Mucosa of descending colon (tissue), 3 donors: ENCODE data around the gene ATG2B. TPM values are rescaled to one million over a fixed set of nuclear protein-coding genes. Genes with fewer than 3 reads are reported as not detected.
A peak's percentile ranks its signal among the peaks of the same experiment; 100 is the strongest.

Source experiments
- ATAC-seq: fragments of 200-7000 bp; cut with Tn5 transposase; one replicate; pipeline ENCODE4 v1.9.1; 2020; ENCODE audit warnings: mild to moderate bottlenecking, moderate library complexity
- DNase-seq, 3 donors: peaks; one replicate each; pipeline ENCODE4 v3.0.0-alpha.2; 2020
- H3K36me3 ChIP-seq: fragments of 200-600 bp; one replicate; pipeline ENCODE4 v1.8.0; 2021; ENCODE audit warnings: low read depth, mild to moderate bottlenecking
- H3K4me1 ChIP-seq: fragments of 200-600 bp; one replicate; pipeline ENCODE4 v1.8.0; 2021; ENCODE audit warnings: low read depth, mild to moderate bottlenecking
- H3K4me3 ChIP-seq: fragments of 200-600 bp; one replicate; pipeline ENCODE4 v1.8.0; 2021; ENCODE audit warnings: mild to moderate bottlenecking
- H3K9me3 ChIP-seq: fragments of 200-600 bp; one replicate; pipeline ENCODE4 v1.8.0; 2021; ENCODE audit warnings: mild to moderate bottlenecking
- intact Hi-C, 2 donors: fragments of 100-400 bp; cut with DNase I in 1 of 2; cut with micrococcal nuclease in 1 of 2; formaldehyde crosslinking; loops; one replicate each; pipeline versions ENCODE4 v1.11.0 to v1.11.1; 2022; cut with DNase I, micrococcal nuclease
- total RNA-seq, 3 donors: library from RNA; stranded (reverse); fragmentation: NEBNext Ultra II Directional in 2 of 3; extraction: Animal tissue kit (Norgen Biotek cat#: 25700) in 2 of 3; gene quantifications; one replicate each; pipeline versions ENCODE4 v1.2.1 to v1.2.4, GENCODE V29; 2021 to 2023
- TF ChIP-seq, protein P1 (sequence below): fragments of 200-600 bp; IDR thresholded peaks from one replicate; pipeline ENCODE4 v1.8.0; 2022; ENCODE audit warnings: antibody characterized with exemption, mild to moderate bottlenecking
- donor health status: DM: no; HTN: no; CAD: no; lungs with moderate emphysema.
- donor health status: DM: no; HTN: no; CAD: no.
- donor health status: DM: no; HTN: yes; CAD: no.

ATG2B gene
- total RNA-seq, 3 donors from 2014 or later: 22.1 to 35.9 (median 24.2) TPM

DNA sequence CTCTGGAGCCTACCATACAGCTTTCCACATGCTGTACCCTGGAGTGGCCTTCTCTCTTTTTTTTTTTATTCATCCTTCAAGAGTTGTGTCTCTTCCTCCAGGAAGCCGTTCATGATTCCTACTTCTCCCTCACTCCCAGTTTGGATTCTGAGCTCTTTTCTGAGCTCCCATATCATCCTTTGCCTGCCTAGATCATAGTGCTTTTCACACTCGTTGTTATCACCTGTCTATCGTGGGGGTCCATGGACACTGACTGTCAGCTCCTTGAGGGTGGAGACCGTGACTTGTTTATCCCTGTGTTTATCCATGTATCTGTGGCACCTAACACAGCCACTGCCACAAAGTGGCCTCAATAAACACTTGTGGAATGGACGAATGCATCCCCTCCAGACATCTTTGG is 35.8 kb upstream of the ATG2B start:
- H3K4me1 ChIP-seq: no peaks in the 10 kb centered on the region
- no peak for DNase-seq
- intact Hi-C loops: no loop called here
- no peaks in the 10 kb centered on the region for H3K36me3 ChIP-seq
- TF ChIP-seq, protein P1, sequence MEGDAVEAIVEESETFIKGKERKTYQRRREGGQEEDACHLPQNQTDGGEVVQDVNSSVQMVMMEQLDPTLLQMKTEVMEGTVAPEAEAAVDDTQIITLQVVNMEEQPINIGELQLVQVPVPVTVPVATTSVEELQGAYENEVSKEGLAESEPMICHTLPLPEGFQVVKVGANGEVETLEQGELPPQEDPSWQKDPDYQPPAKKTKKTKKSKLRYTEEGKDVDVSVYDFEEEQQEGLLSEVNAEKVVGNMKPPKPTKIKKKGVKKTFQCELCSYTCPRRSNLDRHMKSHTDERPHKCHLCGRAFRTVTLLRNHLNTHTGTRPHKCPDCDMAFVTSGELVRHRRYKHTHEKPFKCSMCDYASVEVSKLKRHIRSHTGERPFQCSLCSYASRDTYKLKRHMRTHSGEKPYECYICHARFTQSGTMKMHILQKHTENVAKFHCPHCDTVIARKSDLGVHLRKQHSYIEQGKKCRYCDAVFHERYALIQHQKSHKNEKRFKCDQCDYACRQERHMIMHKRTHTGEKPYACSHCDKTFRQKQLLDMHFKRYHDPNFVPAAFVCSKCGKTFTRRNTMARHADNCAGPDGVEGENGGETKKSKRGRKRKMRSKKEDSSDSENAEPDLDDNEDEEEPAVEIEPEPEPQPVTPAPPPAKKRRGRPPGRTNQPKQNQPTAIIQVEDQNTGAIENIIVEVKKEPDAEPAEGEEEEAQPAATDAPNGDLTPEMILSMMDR: no peak
- H3K9me3 ChIP-seq: no peaks in the 10 kb centered on the region
- no peak for ATAC-seq
- H3K4me3 ChIP-seq: no peak overlapping the region

DNA sequence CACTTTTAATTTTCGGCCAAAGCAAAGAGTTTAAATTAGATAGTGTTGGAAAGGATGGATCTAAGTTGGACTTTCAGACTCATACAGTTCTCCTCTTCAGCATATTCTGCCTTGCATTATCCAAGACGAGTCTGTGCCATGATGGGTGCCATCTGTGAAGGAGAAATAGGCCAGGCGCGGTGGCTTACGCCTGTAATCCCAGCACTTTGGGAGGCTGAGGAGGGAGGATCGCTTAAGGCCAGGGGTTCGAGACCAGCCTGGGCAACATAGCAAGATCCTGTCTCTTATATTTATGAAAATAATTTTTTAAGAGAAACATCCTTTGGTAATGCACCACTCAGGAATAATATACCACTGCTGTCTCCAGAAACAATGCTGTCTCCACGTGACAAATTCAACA is 35.3 kb upstream of the ATG2B start:
- no peak overlapping the region for H3K4me3 ChIP-seq
- H3K36me3 ChIP-seq: no peaks in the 10 kb centered on the region
- H3K4me1 ChIP-seq: no peaks in the 10 kb centered on the region
- H3K9me3 ChIP-seq: no peaks in the 10 kb centered on the region
- no peak for ATAC-seq
- TF ChIP-seq, protein P1: no peak
- no peak for DNase-seq
- intact Hi-C loops: no loop called here

DNA sequence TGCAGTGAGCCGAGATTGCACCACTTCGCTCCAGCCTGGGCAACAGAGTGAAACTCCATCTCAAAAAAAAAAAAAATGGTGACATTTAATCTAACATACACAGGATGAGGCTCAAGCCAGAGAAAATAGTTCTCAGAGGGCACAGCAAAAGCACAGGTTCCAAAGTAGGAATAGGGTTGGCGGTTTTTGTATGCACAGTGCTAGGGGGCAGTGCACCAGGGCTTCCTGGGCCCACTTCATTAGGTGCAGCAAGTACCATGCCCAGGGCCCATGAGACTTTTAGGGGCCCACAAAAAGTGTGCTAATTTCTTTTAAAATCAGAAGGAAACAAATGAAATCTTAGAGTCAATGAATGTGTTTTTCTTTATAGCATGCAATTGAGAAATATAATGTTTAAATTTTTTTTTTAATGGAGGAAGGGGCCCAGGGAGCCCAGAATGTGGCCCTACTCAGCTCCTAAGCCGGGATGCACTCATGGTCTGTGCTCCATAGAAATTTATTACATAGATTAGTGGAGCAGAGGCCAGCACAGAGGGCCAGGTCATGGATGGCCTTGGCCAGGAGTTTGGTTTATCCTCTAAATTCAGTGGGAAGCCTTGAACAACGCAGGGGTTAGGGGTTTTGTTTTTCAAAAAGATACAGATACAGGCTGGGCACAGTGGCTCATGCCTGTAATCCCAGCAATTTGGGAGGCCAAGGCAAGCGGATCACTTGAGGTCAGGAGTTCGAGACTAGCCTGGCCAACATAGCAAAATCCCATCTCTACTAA is 31.1 kb upstream of the ATG2B start:
- no peak for DNase-seq
- H3K9me3 ChIP-seq: no peaks in the 10 kb centered on the region
- no peak for ATAC-seq
- no peak overlapping the region for H3K4me3 ChIP-seq
- intact Hi-C loops: no loop called here
- no peaks in the 10 kb centered on the region for H3K36me3 ChIP-seq
- TF ChIP-seq, protein P1: no peak
- peaks cover 7% of the 10 kb centered on the region for H3K4me1 ChIP-seq

DNA sequence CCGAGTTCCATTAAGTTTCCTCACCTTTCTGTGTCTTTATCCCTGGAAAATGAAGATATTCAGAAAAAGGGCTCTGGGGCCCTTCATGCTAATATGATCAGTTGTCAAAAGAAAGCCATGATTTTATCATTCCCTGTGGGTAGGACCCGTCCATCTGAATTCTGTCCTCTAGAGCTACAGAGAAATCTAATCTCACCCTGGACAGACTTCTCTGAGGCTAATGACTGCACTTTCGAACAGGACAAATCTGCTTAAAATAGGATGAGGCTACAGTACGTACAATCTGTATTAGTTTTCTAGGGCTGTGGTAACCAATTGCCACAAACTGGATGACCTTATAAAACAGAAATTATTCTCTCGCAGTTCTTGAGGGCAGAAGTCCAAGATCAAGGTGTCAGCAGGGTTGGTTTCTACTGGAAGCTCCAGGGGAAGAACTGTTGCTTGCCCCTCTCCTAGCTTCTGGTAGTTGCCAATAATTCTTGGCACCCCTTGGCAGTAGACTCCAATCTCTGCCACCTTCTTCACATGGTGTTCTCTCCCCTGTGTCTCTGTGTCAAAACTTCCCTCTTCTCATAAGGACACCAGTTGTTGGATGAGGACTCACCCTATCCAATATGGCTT is 30.0 kb upstream of the ATG2B start:
- intact Hi-C loops: no loop called here
- TF ChIP-seq, protein P1: no peak
- Histone ChIP-seq H3K4me3 (no peak overlapping the region), H3K4me1 (peaks cover 7% of the 10 kb centered on the region), H3K9me3 (no peaks in the 10 kb centered on the region), H3K36me3 (no peaks in the 10 kb centered on the region)
- no peak for DNase-seq
- ATAC-seq: no peak

DNA sequence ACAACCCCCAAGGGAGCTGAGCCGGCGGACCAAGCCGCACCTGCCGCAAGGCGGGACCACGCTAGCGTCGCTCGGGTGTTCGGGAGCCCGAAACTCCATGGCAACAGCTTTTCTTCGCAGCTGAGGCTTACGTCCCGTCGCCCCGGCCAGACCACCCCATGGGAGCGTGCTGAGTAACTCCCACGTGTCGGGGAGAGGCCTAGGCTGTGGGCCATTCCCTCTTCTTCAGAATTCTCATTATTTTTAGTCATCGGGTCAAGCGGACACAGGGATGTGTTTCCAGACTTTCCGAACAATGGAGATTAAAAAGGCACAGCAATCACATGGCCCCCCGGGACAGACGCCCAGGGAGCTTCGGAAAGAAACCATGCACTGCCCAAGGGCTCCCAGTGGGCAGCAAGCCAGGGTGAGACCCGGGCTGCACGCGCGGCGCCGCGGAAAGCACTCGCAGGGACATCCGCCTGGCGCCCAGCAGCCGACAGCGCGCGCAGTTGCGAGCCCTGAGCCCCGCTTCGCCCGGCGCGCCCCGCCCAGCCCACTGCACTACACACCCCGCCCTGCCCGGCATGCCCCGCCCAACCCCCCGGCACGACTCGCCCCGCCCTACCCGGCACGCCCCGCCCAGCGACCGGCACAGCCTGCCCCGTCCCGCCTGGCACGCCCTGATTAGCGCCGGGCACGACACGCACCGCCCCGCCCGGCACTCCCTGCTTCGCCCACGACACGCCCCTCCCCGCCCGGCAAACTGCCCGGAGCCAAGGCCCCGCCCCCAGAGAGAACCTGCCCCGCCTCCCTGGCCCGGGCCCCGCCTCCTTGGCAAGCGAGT is 28.4 kb upstream of the ATG2B start:
- intact Hi-C loops: no loop called here
- no peaks in the 10 kb centered on the region for H3K9me3 ChIP-seq

More for the DNA sequence above, 28.4 kb upstream of the ATG2B start:
- Histone ChIP-seq H3K4me3 (peak overlapping the region; percentile 35), H3K4me1 (peaks cover 7% of the 10 kb centered on the region), H3K36me3 (no peaks in the 10 kb centered on the region)
- TF ChIP-seq, protein P1: no peak
- DNase-seq: peak; percentile 99 to 100 (median 99)
- ATAC-seq: peak; percentile 97
